Umbilical cord (tissue), 2 donors: ENCODE data around the gene SLC66A1. TPM values are rescaled to one million over a fixed set of nuclear protein-coding genes. Genes with fewer than 3 reads are reported as not detected.

Experiments
- DNase-seq: peaks from one replicate; pipeline ENCODE4 v3.0.0-alpha.2; 2015; ENCODE audit warnings: low spot score
- total RNA-seq: library from RNA; depleted of rRNA; stranded (reverse); fragments of >200 nt; gene quantifications from one replicate; pipeline ENCODE4 v1.2.3, GENCODE V29; 2014; ENCODE audit warnings: low replicate concordance; ENCODE audit not compliant: insufficient read depth

SLC66A1 gene
- total RNA-seq, 1 donor from 2014 or later: 9.4 TPM

DNA sequence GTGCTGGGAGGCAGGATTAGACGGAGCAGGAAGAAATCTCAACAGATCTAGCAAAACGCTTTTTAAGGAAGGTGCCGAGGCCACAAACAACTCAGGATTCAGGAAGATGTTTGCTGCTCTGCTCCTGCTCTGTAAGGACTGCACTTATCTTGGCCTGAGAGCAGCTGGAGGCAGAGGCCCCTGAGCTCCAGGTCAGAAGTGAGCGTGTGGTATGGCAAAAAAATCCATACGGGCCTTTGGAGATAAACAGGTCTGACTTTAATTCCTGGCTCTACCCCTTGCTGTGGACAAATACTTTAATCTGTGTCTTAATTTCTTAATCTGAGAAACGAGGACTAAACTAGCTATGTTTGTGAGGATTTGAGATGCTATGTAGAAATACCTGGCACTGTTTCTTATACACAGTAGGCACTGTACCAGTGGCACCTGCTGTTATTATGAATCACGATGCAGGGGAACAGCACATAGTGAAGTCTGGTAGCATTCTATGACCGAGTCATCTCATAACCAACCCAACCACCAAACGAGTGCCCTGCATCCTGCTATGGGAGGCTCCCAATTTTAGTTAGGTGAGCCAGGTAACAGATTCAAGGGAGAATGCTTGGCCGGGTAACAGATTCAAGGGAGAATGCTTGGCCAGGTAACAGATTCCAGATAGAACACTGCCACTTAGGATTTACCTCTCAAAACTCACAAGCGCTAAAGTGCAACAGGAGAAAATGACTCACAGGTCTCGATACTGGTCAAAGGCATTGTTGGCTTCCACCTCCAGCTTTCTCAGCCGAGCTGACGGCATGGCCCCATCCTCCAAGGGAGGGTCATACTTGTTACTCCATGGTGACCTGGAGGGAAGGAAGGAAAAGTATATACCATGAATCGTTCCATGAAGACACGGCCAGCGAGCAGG lies 65.9 kb downstream of the SLC66A1 start:
- no peak for DNase-seq

Other genes starting within 250 kb of the SLC66A1 start
- gene UBR4, start 102.1 kb upstream of the SLC66A1 start, total RNA-seq: 124 TPM
- 51.0 TPM for gene EMC1, start 60.8 kb upstream of the SLC66A1 start, total RNA-seq
- gene MRTO4, start 60.5 kb upstream of the SLC66A1 start, total RNA-seq: 14.7 TPM
- gene AKR7A3, start 23.6 kb upstream of the SLC66A1 start, total RNA-seq: 0.96 TPM
- 38.0 TPM for gene AKR7A2, start 182 bp upstream of the SLC66A1 start, total RNA-seq
- gene CAPZB, start 173.2 kb downstream of the SLC66A1 start, total RNA-seq: 77.0 TPM